Neural crest cell (in vitro differentiated cells): ENCODE measurements around the gene BTBD2. TPM values are rescaled to one million over a fixed set of nuclear protein-coding genes. Genes with fewer than 3 reads are reported as not detected.

Experiments used
- DNase-seq: peaks from one replicate; pipeline ENCODE4 v3.0.0; 2021; ENCODE audit warnings: low read depth, mixed read lengths, low spot score
- H3K27ac Mint-ChIP-seq: one replicate; pipeline ENCODE4 v1.8.0; 2021; ENCODE audit warnings: mild to moderate bottlenecking, mixed read lengths; ENCODE audit not compliant: unreplicated experiment
- H3K27me3 Mint-ChIP-seq: 2 replicates; pipeline ENCODE4 v1.8.0; 2021; ENCODE audit warnings: low read depth, mild to moderate bottlenecking, mixed read lengths
- H3K36me3 Mint-ChIP-seq: 2 replicates; pipeline ENCODE4 v1.8.0; 2021; ENCODE audit warnings: low read depth, mild to moderate bottlenecking, mixed read lengths
- H3K4me1 Mint-ChIP-seq: 2 replicates; pipeline ENCODE4 v1.8.0; 2021; ENCODE audit warnings: mixed read lengths
- H3K4me3 Mint-ChIP-seq: one replicate; pipeline ENCODE4 v1.8.0; 2021; ENCODE audit warnings: mild to moderate bottlenecking, mixed read lengths
- H3K9me3 Mint-ChIP-seq: 2 replicates; pipeline ENCODE4 v1.8.0; 2021; ENCODE audit warnings: mixed read lengths
- CTCF ChIP-seq: fragments of 200-600 bp; sonication (generic); conservative IDR thresholded peaks from 2 replicates; pipeline ENCODE4 v1.5.0; 2021; ENCODE audit warnings: antibody characterized with exemption, mild to moderate bottlenecking
- total RNA-seq: library from RNA; stranded (reverse); gene quantifications from 2 replicates; pipeline ENCODE4 v1.2.1, GENCODE V29; 2021

BTBD2 gene
- total RNA-seq, 1 donor from 2014 or later = 142 TPM

GRCh38 chr19:1957562-1958248, 57.8 kb downstream of the BTBD2 start:
- TF ChIP-seq CTCF = no peak
- Mint-ChIP-seq H3K4me3 (no peak overlapping the region), H3K4me1 (no peaks in the 10 kb centered on the region), H3K27me3 (no peaks in the 10 kb centered on the region), H3K27ac (no peak overlapping the region), H3K9me3 (no peaks in the 10 kb centered on the region), H3K36me3 (no peaks in the 10 kb centered on the region)
- DNase-seq = no peak

GRCh38 chr19:1956868-1957492, 58.5 kb downstream of the BTBD2 start:
- Mint-ChIP-seq H3K4me1 (no peaks in the 10 kb centered on the region), H3K4me3 (no peak overlapping the region), H3K27me3 (no peaks in the 10 kb centered on the region), H3K27ac (peak overlapping the region; percentile 57), H3K36me3 (no peaks in the 10 kb centered on the region), H3K9me3 (no peaks in the 10 kb centered on the region)
- no peak for TF ChIP-seq CTCF
- no peak for DNase-seq

GRCh38 chr19:1956122-1956494, 59.4 kb downstream of the BTBD2 start:
- no peaks in the 10 kb centered on the region for H3K4me1 Mint-ChIP-seq
- H3K9me3 Mint-ChIP-seq = no peaks in the 10 kb centered on the region
- no peaks in the 10 kb centered on the region for H3K36me3 Mint-ChIP-seq
- no peaks in the 10 kb centered on the region for H3K27me3 Mint-ChIP-seq
- no peak for TF ChIP-seq CTCF
- no peak for DNase-seq
- peak overlapping the region; percentile 57 for H3K27ac Mint-ChIP-seq
- no peak overlapping the region for H3K4me3 Mint-ChIP-seq

GRCh38 chr19:1955171-1956121, 60.1 kb downstream of the BTBD2 start:
- H3K27ac Mint-ChIP-seq = no peak overlapping the region
- H3K4me1 Mint-ChIP-seq = no peaks in the 10 kb centered on the region
- no peak for DNase-seq
- no peak overlapping the region for H3K4me3 Mint-ChIP-seq
- H3K9me3 Mint-ChIP-seq = no peaks in the 10 kb centered on the region
- no peaks in the 10 kb centered on the region for H3K27me3 Mint-ChIP-seq
- H3K36me3 Mint-ChIP-seq = no peaks in the 10 kb centered on the region
- no peak for TF ChIP-seq CTCF

- Mint-ChIP-seq H3K27ac (no peak overlapping the region), H3K9me3 (no peaks in the 10 kb centered on the region), H3K36me3 (no peaks in the 10 kb centered on the region), H3K4me1 (no peaks in the 10 kb centered on the region), H3K4me3 (no peak overlapping the region), H3K27me3 (no peaks in the 10 kb centered on the region)
- TF ChIP-seq CTCF = no peak
- DNase-seq = no peak
These were observed 61.0 kb downstream of the BTBD2 start for GRCh38 chr19:1954532-1954933.
